ENCODE results near the gene RRP9.

Gene RRP9

GRCh38 chr3:51896607-51897305 is 44.9 kb downstream of the RRP9 start:
- DNase-seq, result no peak

- no peak for DNase-seq
Measured at GRCh38 chr3:51894939-51895338, 46.8 kb downstream of the RRP9 start.

GRCh38 chr3:51894391-51894790 is 47.3 kb downstream of the RRP9 start:
- no peak for DNase-seq

- no peak for DNase-seq
Measured at GRCh38 chr3:51891242-51892039, 50.3 kb downstream of the RRP9 start.

GRCh38 chr3:51888463-51889105 is 53.1 kb downstream of the RRP9 start:
- no peak for DNase-seq

- DNase-seq, result no peak
Measured at GRCh38 chr3:51887620-51888019, 54.1 kb downstream of the RRP9 start.

GRCh38 chr3:51886447-51886846 is 55.3 kb downstream of the RRP9 start:
- DNase-seq, result no peak

Measured in NCI-H1930 (cell line).